Activated naive CD4-positive, alpha-beta T cell treated with Interleukin-2 at 50 U/mL for 16 hours (primary cell): ENCODE data around the gene HOTAIR.

Experiments
- DNase-seq: peaks from one replicate; pipeline ENCODE4 v3.0.0-alpha.2; 2020

Gene HOTAIR

DNA sequence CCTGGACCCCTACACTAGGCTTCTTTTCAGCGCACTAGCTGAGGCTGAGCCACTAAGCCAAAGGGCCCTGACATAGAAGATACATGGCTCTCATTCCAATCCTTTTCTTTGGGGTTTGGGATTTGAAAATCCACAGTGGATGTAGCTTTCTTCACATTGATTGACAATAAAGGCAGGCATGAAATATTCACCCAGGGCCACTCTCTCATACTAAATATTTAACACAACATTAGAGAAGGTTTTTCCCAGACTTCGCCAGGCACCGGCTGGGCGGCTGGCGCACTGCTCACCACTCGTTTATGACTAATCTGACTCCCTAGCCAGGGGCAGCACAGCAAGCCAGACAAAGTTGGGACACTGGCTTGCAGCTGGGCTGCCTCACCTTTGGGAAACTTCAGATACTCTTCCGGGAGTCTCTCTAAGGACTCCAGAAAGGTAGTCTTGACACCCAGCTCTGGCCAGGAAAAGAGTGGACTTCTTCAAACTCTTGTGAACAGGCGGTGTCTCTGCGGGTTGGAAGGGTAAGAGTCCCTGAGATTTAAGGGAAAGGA is 2.5 kb downstream of the HOTAIR start:
- DNase-seq: no peak

DNA sequence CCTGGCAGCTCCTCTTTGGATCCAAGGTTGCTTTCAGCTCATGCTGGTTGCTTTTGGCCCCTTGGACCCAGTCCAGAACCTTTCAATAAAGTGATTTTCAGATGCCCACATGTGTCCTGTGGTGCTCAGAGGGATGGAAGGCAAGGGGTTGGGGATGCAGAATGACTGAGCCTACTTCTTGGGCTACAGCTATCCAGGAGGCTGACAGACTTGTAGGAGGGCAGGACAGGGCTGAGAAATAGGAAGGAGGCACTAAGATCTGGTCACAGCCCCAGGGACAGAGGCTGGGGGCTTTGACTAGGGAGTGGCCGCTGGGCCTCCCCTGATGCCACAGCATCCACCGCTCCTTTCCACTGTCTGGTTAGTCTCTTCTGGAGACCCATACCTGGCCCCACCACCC is 3.1 kb downstream of the HOTAIR start:
- DNase-seq: no peak

DNA sequence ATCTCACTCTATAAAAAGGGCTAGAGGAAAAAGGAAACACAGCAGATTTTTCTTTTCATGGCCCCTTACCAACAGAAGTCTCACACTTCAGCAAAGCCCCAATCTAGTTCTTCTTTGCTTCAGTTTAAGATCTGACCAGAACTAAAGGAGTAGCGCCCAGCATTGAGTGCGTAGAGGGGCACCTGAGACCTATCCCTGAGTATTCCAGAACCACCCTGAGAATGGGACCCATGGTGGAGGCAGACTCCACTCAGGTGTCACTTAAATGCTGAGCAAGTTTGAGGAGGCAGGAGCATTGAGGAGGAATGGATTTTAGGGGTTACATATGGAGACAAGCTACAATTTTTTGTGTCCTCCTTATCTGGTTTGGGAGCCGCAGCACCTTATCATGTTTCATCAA is 3.6 kb downstream of the HOTAIR start:
- DNase-seq: no peak

DNA sequence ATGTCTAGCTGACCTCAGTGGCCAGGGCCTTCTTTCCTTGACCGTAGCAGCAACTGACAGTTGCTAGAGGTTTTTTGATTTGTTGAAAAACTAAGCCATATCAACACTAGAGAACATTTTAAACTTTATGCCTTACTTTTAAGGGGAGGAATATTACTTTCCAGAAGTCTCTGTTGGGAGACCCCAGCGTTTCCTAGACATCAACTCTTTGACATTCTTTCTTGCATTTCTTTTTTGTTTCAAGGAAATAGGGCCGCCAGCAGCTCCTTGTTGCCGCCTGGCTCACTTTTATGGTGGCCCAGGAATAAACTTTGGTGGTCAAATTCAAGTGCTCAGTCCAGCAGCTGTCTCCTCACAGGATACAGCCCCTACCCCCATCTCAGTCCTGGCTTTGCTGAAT is 4.3 kb downstream of the HOTAIR start:
- DNase-seq: no peak

DNA sequence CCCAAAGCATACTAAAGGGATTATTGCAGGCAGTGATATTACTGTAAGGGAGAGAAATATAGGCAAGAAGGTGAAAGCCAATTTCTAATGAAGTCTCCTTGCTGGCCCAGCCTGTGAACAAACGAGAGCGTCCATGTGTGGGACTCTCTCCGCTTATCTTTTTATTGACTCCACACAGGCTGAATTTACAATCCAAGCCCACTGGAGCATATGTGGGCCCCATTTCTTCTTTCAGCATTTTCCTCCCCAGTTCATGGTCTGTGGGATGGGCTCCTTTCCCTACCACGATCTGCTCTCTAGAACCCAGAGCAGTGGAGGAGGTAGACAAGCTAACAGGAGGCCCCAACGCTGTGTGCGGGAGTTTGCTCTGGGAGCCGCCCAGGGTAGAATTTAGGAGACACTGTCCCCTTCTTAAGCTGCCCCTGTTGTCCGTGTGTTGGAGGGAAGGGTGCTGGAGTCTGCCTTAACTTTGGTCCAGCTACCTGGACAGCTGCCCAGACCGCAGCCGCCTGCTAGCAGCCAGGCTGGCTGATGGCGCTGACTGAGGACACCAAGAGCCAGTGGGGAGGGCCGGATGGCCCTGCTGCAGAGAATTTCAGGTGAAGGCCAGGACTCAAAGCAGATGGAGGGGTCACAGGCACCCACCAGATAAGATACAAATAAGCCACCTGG is 5.0 kb downstream of the HOTAIR start:
- DNase-seq: no peak

DNA sequence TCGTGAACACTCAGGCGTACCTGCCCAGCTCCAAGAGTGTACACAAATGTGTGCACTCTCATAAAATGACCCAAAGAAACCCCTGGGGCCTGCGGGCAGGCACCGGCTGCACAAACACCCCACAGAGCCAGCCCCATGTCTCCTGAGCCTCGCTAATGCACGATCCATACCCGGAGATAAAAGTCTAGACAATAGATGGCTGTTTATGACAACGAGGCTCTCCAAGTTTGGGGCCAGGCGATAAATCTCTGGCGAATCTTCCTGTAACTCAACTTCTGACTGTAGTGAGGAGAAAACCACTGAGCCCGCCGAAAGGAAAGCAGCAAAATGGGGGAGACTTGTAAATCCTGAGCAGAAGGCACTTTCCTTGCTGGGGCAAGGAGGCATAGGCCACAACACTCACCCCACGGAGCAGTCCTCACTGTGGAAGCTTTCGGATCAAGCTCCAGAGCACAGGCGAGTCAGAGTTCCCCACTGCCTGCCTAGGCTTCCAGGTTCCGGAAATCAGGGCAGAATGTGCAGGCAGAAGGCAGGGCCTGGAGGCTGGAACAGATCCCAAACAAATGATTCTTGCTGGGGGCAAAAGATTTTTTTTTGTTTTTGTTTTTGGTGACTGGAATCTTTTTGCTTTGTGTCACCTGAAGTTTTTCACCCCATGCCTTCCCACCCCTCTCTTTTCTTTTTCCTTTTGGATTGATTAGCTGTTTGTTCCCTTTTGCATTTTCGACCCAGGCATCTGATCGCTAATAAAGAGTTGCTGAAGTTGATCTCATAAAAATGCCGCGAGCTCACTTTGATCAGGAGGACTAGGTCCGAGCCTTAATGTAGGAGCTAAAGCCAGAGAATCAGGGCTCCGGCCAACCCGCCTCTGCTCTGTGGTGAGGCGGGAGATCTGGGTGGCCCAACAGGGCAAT is 6.3 kb downstream of the HOTAIR start:
- no peak for DNase-seq

DNA sequence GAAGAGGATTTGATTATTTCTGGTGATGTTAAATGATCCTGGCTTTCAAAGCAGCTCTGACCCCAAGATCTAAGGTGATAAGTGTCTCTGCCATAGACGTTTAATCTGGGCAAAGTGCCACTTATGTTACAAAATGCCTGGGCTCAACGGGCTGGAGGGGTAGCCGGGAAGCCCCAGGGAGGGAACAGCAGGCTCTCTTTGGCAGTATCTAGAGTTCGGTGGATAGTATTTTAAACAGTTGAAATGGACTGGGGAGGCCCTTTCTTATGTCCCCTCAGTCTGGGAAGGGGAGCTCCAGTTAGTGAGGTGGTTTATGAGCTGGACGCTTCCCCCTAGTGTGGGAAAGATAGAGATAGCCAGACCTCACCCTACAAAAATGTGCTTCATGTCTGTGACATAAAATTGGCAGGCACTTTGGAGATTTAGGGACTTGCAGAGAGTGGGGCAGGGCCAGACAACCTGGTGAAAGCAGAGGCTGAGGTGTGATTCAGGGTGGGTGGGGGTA is 7.3 kb downstream of the HOTAIR start:
- DNase-seq: no peak

DNA sequence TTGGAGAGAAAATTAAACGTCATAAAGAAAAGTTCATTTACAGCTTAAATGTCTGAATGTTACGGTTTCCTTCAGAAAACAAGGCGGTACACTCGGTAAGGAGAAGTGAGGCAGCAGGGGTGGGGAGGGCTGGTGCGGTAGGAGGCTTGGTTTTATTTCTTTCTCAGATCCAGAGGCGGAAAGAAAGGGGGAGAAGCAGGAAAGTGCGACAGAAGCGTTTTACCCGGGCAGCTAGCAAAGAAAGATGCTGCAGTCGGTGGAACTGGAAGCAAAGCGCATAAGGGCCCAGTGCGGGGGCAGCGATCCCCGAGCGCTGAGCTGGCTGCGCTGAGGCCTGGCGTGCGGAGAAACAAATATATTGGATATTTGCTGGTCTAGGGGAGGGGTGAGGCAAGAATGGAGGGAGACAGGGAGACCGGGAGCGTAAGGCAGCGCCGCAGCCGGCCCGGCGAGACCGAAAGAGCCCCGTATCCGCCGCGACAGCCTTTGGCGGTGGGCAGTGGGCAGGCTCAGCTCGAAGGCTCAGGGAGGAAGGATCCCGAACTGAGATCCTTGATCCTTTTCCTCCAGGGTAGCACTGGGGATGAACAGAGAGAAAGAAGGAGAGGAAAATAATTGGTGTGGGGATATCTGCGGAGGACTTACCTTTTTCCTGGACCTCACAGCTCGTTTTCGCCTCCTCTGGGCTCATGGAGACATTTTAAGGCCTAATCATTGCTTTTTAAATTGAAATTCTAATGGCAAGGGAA is 8.2 kb downstream of the HOTAIR start:
- DNase-seq: no peak

DNA sequence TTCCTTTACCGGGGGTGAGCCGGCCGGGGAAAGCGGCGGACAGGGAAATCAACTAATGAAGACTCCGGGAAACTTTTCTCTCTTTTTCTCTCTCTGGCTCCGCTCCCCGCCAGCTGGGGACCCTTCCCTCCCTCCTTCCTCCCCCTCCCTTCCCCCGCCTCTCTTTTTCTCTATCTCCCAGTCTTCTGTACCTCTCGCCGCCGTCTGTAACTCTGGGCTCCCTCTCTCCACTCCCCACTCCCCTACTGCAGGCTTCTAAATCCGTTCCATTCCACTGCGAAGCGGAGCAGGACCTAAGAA is 8.7 kb downstream of the HOTAIR start:
- no peak for DNase-seq

DNA sequence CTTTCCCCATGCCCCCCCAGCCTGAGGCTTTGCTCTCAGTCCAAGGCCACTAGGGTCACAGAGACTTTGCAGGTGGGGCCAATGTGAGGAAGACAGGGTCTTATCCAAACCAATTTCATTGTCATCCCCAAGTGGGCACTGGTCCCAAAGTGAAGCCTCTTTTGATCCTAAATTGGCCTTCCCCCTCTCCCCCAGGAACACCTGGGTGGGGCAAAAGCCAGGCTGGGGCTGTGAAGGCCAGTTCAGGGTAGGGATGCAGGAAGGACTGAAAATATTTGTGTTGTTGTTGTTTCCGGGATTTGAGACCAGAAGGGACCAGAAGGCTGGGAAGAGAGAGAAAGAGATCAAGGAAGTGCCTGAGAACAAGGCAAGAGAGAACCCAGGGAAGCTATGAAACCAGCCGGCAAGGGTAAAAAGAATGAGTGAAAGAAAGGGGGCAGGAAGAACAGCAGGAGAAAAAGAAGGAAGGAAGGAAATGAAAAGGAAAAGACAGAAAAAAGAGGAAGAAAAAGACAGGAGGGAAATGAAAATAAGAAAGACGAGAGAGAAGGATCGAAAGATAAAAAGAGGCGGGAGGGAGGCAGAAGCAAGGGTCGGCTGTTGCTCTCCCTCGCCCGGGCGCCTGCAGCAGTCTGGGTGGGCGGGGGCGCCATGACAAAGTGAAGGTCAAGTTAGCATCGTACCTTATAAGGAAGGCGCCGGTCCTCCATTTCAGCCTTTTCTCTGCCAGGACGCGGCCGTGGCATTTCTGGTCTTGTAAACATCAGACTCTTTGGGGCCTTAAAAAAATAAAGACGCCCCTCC is 9.3 kb downstream of the HOTAIR start:
- no peak for DNase-seq

DNA sequence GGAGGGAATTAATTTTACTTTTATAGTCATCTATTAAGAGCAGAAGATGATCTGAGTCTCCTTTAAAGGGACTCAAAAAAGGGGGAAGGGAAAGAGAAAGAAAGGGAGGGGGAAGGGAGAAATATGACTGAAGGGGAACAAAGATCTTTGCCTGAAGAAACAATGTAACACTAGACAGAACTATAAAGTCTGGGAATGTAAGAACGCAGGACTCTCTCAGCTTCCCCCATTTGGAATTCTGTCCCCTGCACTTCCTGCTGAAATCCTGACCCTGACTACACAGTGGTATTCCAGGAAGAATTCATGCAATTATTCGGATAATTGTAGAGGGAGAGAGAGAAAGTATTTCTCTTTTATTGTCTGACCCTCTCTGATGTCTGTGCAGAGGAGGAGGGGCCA is 10.4 kb downstream of the HOTAIR start:
- no peak for DNase-seq

DNA sequence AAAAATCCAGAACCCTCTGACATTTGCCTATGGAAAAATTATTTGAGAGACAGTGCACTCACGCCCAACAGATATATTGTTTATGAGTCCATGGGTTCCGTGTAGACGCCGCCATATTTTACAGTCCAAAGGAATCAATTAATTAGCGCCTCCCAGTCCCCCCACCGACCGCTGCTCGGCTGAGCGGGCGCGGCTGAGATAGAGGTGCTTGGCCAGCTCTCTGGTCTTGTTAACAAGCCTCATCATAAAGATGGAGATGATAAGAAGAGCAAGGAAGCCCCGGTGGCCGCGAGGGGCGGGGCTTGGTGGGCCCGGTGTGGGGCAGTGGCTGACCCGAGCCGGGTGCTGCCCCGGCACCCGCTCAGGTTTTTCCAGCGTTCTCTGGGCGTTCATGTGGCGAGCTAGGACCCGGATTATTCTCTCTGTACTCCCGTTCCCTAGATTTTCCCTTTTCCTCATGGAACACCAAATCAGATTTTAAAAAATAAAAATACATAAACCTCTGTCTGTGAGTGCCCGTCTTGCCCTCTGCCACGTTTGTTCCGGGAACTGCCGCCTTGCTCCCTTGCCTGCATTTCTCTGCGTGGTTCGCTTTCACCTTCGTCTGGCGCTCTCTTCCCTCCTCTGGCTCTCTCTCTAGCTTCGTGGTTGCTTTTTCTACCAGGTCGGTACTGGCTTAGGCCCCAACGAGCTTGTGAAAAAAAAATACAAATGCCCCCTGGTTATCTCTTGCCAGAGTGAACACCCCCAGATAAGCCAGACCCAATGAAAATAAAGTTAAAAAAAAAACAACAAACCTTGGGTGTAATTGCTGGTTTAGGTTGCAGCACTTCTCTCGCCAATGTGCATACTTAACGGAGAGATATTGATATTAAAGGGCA is 11.1 kb downstream of the HOTAIR start:
- DNase-seq: no peak

DNA sequence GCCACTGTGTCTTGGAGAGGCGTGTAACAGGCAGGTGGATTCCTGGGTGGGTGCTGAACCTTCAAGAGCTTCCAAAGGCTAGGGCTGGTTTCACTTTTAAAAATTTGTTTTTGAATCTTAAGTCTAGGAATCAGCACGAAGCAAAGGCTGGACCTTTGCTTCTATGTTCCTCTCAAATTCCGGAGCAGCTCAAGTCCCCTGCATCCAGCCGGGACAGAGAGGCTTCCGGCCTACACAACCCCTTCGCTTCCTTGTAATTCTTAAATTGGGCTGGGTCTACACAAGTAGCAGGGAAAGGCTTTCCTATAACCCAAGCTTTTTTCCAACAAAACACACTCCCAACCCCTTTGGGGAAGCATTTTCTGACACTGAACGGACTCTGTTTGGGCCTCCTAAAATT is 11.7 kb downstream of the HOTAIR start:
- no peak for DNase-seq

DNA sequence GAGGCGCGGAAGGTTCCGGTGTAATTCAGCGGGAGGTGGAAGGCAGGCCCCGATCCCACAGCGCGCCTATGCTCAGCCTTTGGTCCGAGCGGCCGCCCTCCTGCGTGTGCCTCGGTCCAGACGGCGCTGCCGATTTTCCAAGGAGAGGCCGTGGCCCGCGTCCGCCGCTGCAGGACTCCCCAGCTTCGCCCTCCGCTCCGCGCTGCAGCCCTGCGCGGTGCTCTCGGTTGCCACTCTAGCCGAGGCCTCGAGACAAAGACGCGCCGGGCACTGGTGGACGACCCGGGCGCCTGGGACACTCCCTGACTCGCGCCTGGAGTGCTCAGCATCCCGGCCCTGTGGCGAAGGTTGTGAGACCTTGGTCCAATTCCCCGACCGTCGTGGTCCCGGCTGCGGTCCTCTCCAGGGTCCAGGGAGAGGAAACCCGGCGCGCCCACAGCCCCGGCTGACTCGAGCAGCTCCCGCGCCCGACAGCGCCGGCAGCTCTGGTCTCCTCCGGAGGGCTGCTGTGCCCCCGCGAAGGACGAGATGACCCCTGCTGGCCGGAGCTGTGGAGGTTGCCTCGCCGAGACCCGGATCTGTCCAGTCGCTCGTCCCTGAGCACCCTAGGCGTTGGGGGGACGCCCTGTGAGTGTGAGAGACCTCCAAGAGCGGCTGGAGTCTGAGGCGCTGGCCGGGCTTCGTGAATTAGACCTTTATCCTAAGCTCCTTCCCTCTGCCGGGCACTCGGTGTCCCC is 13.6 kb downstream of the HOTAIR start:
- no peak for DNase-seq

DNA sequence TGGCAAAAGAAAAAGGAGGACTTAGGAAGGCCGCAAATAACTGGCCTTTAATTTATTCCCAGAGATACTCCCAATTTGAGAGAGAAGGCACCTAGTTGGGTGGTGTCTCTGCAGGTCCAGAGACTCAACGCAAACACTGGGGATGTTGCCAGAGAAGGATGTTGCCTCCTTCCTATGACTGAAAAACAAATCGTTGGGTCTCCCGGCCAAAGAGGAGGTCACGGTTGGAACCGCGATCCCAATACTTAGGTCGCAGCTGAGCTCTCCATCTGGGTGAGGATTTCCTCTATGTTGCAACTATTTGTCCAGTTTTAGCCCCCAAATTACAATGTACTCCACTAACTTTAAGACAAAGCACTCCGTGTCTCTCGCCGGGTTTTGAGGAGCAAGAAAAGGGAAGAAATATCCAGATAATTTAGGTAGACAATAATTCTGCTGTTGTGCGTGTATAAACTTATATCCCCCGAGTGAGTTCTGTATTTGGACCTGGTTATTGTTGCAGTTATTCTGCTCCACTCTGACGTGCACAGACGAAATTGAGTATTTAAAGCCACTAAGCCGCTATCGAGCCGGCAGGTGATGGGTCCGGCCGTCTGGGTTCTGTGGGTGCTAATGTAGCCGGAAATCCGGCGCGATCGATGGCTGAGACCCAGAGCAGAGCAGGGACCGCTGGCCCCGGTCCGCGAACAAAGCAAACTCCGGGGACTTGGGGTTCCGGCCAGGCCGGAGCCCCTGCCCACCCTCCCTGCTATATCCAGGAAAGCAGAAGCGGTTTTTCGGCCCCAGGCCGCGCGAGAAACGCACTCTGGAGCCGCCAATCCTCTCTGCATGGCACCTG is 14.3 kb downstream of the HOTAIR start:
- no peak for DNase-seq

DNA sequence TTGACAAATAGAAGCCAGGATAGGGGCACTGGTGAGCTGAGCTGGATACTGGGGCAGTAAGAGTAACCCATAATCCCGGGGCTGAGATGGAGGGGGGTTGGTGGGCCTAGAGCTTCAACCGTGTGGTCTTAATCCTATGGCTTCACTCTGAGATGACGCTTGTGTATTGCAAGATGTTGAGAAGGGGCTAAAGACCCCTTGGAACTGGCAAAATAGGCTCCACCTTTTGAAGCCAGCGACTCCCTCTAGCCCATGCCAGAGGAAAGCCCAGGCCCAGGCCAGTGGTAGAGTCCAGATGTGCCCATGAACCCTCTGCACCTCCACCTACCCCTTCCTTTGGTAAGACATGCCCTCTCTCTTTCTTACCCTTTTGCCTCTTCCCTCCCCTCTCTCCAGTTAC is 15.4 kb downstream of the HOTAIR start:
- DNase-seq: no peak

DNA sequence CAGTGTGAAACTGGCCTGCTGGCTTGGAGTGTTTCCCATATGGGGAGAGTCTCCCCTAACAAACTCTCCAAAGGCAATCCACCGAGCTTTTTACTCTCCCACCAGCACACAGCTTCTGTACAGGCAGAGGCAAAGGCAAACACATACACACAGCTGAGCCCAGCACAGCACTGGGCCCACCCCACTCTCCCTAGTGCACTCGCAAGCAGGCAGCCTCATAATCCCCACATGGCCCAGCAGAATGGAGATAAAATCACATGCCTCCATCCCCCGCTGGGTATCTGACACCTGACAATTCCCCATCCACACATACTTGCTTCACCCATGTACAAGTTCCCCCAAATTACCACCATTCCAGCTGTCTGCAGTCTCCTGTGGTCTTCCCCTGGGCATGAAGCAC is 16.6 kb downstream of the HOTAIR start:
- no peak for DNase-seq

DNA sequence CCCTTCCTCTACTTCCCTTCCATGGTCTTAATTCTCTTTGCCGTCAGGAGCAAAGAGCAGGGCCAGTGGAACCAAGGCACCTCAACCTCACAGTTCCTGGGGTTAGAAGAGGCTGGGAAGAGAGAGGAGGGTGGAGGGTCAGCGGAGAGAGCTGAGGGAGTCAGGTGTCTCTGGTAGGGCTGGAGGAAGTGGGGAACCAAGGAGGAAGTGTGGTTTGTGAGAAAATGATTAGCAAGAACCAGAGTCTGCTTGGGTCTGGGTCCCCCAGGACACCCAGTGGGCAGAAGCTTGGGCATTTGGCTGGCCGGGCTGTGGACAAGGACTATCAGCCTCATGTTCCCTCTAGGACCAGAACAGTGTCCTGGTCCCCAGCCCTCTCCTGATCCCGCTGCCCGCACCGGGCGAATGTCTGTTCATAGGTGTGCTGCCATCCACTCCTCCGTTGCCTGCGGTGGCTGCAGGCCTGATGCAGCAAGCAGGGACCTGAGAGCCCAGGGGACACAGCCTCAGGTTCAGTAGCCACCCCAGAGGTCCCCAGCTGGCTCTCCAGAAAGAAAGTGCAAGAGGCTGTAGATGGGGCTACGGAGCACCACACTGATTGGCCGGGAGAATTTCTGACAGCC is 17.7 kb downstream of the HOTAIR start:
- DNase-seq: no peak

DNA sequence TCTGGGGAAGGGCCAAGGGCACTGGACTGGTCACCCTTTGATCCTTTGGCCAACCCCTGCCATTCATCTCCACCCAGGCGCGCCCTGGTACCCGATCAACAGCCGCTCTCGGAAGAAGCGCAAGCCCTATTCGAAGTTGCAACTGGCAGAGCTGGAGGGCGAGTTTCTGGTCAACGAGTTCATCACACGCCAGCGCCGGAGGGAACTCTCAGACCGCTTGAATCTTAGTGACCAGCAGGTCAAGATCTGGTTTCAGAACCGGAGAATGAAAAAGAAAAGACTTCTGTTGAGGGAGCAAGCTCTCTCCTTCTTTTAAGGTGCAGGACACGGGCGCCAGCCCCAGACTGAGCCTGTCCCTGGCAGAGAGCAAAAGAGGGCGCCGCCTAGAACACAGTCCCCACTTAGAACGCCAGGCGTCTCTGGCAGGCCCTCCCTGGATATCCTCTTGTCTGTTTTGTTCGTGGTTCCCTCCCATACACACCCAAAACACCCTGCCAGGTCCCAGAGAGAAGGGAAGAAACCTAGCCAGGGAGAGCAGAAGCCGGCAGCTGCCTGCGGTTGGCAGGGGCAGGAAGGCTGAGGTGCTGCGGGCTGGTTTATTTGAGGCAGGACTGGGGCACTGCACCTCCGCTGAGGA is 18.4 kb downstream of the HOTAIR start:
- DNase-seq: no peak
